Stimulated activated CD4-positive, alpha-beta T cell treated with anti-CD3 and anti-CD28 coated beads, Interleukin-1b, Interleukin-23, amount 100 ng/mL, for 1 hour (primary cell): Measurements from ENCODE around the gene DUOX2.
"Not testable (repeated sequence)": the region's sequence is repeated elsewhere in the genome, so short reads cannot be mapped to it uniquely, and the experiment has no call there.

Experiments
- DNase-seq, 2 donors: peaks; one replicate each; pipeline ENCODE4 v3.0.0-alpha.2; 2020; ENCODE audit warnings: low read depth in 2 of 2

The DUOX2 gene

GRCh38 chr15:45075440-45076320, 38.3 kb downstream of the DUOX2 start:
- not testable (repeated sequence) for DNase-seq

DNA sequence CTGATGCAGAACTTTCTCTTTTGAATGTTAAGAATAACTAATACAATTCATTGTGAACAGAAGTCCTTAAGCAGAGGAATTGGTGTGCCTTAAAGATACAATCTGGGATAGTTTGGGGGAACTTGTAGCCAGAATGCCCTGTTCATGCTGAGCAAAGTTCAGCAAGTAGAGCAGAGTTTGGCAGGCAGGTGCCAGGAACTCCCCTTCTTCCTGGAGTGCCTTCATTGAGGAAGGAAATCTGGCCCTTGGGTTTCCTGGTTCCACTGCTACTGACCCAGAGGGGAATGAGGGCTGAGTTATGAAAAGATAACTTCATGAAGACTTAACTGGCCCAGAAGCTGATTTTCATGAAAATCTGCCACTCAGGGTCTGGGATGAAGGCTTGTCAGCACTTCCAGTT, 40.4 kb downstream of the DUOX2 start:
- DNase-seq, result not testable (repeated sequence)

- DNase-seq, result not testable (repeated sequence)
Measured at GRCh38 chr15:45069942-45070360, 44.0 kb downstream of the DUOX2 start.

DNA sequence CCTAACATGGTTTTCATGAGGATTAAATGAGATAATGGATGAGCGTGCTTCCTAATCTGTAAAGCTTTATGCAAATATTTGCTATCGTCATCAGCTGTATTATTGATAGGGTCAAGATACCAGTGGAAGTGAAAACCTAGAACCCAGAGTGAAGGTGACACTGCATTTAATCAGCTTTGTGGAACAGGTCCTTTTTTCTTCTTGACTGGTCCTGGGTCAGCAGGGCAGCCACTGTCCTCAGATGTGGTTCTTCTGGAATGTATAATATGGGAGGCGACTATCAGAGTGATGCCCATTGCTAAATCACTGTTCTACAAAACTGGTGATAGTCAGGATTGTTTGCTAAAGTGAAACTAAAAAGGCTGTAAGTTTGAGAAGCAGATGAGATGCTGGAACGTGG, 49.6 kb downstream of the DUOX2 start:
- DNase-seq, result no peak

- DNase-seq, result not testable (repeated sequence)
Measured at GRCh38 chr15:45062301-45062700, 51.7 kb downstream of the DUOX2 start.

DNA sequence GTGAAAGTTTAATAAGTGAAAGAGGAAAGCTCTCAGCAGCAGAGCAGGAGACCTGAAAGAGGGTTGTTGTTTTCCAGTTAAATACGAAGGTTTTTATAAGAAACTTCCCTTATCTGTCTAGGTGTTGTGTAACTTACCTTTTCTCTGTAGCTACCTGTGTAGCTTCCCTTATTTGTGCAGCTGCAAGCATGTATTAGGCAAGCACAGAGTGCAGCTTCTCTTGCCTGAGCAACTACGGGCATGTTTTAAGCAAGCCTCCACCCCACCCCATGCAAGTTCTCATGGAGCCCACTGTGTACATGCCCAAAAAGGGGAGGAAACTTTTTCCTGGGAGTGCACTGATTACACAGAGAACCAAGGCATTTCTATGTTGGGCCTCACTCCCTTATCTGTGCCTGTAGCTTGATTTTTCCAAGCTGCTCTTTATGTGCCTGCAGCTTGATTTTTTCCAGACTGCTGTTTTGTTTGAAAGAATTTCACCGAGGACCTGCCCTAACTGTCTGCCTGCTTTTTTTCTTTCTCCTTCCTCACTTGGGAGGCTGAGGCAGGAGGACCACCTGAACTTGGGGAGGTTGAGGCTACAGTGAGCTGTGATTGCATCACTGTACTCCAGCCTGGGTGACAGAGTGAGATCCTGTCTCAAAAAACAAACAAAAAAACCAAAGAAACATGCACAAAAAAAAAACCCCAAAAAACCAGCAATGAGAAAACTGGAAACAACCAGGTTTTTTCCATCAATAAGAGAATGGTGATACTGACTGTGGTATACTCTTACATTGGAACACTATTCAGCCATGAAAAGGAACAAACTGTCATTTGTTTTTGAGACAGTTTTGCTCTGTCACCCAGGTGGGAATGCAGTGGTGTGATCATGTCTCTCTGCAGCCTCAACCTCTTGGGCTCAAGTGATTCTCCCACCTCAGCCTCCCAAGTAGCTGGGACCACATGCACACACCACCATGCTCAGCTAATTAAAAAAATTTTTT, 55.0 kb downstream of the DUOX2 start:
- DNase-seq, result not testable (repeated sequence)

DNA sequence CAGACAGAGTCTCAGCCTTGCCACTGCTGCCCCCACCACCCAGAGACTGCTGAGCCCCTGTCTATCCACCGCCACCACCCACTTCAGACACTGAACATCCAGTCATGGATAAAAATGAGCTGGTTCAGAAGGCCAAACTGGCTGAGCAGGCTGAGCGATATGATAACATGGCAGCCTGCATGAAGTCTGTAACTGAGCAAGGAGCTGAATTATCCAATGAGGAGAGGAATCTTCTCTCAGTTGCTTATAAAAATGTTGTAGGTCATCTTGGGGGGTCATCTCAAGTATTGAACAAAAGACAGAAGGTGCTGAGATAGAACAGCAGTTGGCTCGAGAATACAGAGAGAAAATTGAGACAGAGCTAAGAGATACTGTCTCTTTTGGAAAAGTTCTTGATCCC, 61.3 kb downstream of the DUOX2 start:
- DNase-seq, result not testable (repeated sequence)

GRCh38 chr15:45050587-45050986, 63.4 kb downstream of the DUOX2 start:
- DNase-seq, result no peak

DNA sequence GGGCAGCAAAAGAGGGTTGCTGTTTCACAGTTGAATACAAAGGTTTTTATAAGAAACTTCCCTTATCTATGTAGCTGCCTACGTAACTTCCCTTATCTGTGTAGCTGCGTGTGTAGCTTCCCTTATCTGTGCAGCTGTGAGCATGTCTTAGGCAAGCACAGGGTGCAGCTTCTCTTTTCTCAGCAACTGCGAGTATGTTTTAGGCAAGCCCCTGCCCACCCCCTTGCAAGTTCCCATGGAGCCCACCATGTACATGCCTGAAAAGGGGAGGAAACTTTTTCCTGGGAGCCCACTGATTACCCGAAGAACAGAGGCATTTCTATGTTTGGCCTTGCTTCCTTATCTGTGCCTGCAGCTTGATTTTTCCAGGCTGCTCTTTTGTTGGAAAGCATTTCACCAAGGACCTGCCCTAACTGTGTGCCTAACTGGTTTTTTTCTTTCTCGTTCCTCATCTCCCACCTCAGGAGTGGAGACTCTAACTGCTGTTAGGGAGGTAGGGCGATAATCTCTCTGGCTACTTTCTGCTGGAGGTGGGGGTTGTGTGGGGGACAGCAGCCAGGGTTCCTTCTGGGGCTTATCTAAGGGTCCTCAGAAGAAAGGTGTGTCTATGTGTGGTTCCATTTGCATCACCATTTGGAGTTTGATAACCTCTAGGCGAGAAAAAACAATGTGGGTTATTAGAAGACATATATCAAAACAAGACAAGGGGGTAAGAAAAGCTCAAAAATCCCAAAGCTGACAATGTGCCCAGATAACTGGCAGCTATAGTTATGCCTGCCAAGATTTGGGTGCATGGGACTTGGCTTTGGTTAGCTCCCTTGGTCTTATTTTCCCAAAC, 65.0 kb downstream of the DUOX2 start:
- DNase-seq, result no peak

DNA sequence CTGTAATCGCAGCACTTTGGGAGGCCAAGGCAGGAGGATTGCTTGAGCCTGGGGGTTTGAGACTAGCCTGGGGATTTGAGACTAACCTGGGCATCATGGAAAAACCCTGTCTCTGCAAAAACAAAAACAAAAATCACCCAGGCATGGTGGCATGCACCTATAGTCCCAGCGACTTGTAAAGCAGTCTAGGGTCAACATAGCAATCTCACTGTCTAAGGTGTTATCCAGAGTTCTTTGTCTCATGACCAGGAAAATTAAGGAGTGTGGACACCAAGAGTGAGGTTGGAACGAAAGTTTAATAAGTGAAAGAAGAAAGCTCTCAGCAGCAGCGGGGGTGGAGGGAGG, 65.6 kb downstream of the DUOX2 start:
- not testable (repeated sequence) for DNase-seq

DNA sequence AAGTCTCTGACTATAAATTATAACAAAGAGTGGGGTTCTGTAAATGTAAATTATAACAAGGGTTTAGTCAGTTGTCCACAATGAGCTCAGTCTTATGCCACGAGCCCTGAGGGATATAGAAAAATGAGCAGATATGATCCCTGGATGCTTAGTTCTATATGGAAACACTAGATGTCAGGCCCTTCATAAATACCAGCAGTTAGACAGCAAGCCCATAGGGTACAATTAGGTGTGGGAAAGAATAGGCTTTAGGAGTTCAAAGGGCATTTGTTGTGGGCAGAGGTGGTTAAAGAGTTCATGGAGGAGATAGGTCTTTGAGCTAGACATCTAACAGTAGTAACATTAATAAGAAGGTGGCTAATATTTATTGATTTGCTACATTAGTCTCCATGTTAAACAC, 69.7 kb downstream of the DUOX2 start:
- not testable (repeated sequence) for DNase-seq

- DNase-seq, result not testable (repeated sequence)
Measured at GRCh38 chr15:45042859-45043258, 71.1 kb downstream of the DUOX2 start.
